Neutrophil (primary cell): ENCODE data around the gene ABCA7.
"Not testable (repeated sequence)": the region's sequence is repeated elsewhere in the genome, so short reads cannot be mapped to it uniquely, and the experiment has no call there.

Experiments used
- H3K27ac ChIP-seq: fragments of 200-600 bp; sonication (generic); 2 replicates; pipeline ENCODE4 v1.5.1; 2016; ENCODE audit warnings: mild to moderate bottlenecking, moderate library complexity
- H3K27me3 ChIP-seq: fragments of 200-600 bp; sonication (generic); 2 replicates; pipeline ENCODE4 v1.6.0; 2016; ENCODE audit warnings: mild to moderate bottlenecking
- H3K36me3 ChIP-seq: fragments of 200-600 bp; sonication (generic); 2 replicates; pipeline ENCODE4 v1.5.1; 2017
- H3K4me1 ChIP-seq, 2 experiments: fragments of 200-600 bp in 1 of 2; sonication (generic) in 1 of 2; 1 replicate in 1 of 2; 2 replicates in 1 of 2; pipeline versions ENCODE4 v1.5.1 to v1.6.1; 2013 to 2016; ENCODE audit warnings: low read depth in 1 of 2, low read length in 1 of 2, mild to moderate bottlenecking in 1 of 2, moderate library complexity in 1 of 2; ENCODE audit not compliant: control insufficient read depth in 1 of 2, insufficient read depth in 1 of 2
- H3K4me3 ChIP-seq, 2 experiments: fragments of 200-600 bp in 1 of 2; sonication (generic) in 1 of 2; 1 replicate in 1 of 2; 2 replicates in 1 of 2; pipeline ENCODE4 v1.5.1; 2013 to 2016; ENCODE audit warnings: low read depth in 1 of 2, low read length in 1 of 2, mild to moderate bottlenecking in 1 of 2, moderate library complexity in 1 of 2
- H3K9me3 ChIP-seq: fragments of 200-600 bp; sonication (generic); 2 replicates; pipeline ENCODE4 v1.5.1; 2016
- CTCF ChIP-seq: fragments of 200-600 bp; sonication (generic); IDR thresholded peaks from 2 replicates; pipeline ENCODE4 v1.5.1; 2016; ENCODE audit warnings: antibody characterized with exemption

Gene ABCA7

GRCh38 chr19:1019980-1020867 is 19.7 kb upstream of the ABCA7 start:
- no peaks in the 10 kb centered on the region for H3K9me3 ChIP-seq
- H3K27me3 ChIP-seq = no peaks in the 10 kb centered on the region
- H3K4me1 ChIP-seq = peaks cover 35 to 64% of the 10 kb centered on the region in 2 experiments
- TF ChIP-seq CTCF = no peak
- H3K4me3 ChIP-seq = peak overlapping the region; percentile 77 to 86
- H3K27ac ChIP-seq = peak overlapping the region; percentile 92
- peaks cover 8% of the 10 kb centered on the region for H3K36me3 ChIP-seq

GRCh38 chr19:1020868-1021425 is 19.0 kb upstream of the ABCA7 start, which contains the start of gene TMEM259:
TSS of gene TMEM259 (minus strand) at chr19:1021123. CDS start at chr19:1020996, 127 bp downstream.
- Histone ChIP-seq H3K9me3 (no peaks in the 10 kb centered on the region), H3K27ac (peak within 1 kb of the TSS; percentile 92), H3K4me3 (peak within 1 kb of the TSS; percentile 77 to 86), H3K4me1 (peaks cover 41 to 71% of the 10 kb centered on the region in 2 experiments), H3K36me3 (peaks cover 8% of the 10 kb centered on the region), H3K27me3 (no peaks in the 10 kb centered on the region)
- peak; percentile 62 for TF ChIP-seq CTCF

GRCh38 chr19:1023883-1024188 is 16.1 kb upstream of the ABCA7 start:
- not testable (repeated sequence) for H3K27me3 ChIP-seq, H3K36me3 ChIP-seq, H3K4me3 ChIP-seq, H3K9me3 ChIP-seq
- Histone ChIP-seq H3K4me1 (peaks cover 46 to 69% of the 10 kb centered on the region in 2 experiments), H3K27ac (peak overlapping the region; percentile 92)

- peaks cover 46 to 68% of the 10 kb centered on the region in 2 experiments for H3K4me1 ChIP-seq
- not testable (repeated sequence) for H3K27me3 ChIP-seq
These were observed 14.8 kb upstream of the ABCA7 start for GRCh38 chr19:1025080-1025479.

GRCh38 chr19:1025960-1026782 is 13.7 kb upstream of the ABCA7 start, which contains the start of gene CNN2:
TSS of gene CNN2 (plus strand) at chr19:1026608. CDS start at chr19:1026662, 54 bp downstream.
- Histone ChIP-seq H3K9me3 (no peaks in the 10 kb centered on the region), H3K4me3 (peak within 1 kb of the TSS; percentile 77 to 100), H3K36me3 (peaks cover 22% of the 10 kb centered on the region), H3K27me3 (no peaks in the 10 kb centered on the region), H3K4me1 (peaks cover 50 to 70% of the 10 kb centered on the region in 2 experiments), H3K27ac (peak within 1 kb of the TSS; percentile 99)
- TF ChIP-seq CTCF = no peak

More at GRCh38 chr19:1025080-1025479, 14.8 kb upstream of the ABCA7 start:
- H3K36me3 ChIP-seq = peaks cover 12% of the 10 kb centered on the region
- peak overlapping the region in 1 of 2 experiments; percentile 100 for H3K4me3 ChIP-seq
- peak overlapping the region; percentile 99 for H3K27ac ChIP-seq
- H3K9me3 ChIP-seq = not testable (repeated sequence)
